ENCODE data around the gene CORIN. TPM values are rescaled to one million over a fixed set of nuclear protein-coding genes. Genes with fewer than 3 reads are reported as not detected.

Gene CORIN
- total and polyA plus RNA-seq, 2 experiments from 2014 or later, result not detected

DNA sequence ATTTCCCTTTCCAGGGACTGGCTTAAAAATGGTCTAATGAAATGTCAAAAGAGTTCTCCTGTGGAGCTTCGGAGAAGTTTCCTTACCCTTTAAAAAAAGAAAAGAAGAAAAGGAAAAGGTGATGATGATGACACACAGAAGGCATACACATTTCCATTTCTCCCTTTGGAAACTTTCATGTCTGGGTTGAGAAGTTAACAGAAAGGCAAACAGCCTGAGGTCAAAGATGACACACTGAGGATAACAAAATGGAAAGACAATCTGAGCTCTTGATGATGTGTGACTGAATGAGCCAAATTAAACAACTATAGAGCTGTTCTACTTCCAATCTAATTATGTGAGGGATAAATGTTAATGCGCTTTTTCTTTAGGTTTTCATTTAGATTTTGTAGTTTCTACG is 44.4 kb upstream of the CORIN start (continued):
- TF ChIP-seq, protein P1, sequence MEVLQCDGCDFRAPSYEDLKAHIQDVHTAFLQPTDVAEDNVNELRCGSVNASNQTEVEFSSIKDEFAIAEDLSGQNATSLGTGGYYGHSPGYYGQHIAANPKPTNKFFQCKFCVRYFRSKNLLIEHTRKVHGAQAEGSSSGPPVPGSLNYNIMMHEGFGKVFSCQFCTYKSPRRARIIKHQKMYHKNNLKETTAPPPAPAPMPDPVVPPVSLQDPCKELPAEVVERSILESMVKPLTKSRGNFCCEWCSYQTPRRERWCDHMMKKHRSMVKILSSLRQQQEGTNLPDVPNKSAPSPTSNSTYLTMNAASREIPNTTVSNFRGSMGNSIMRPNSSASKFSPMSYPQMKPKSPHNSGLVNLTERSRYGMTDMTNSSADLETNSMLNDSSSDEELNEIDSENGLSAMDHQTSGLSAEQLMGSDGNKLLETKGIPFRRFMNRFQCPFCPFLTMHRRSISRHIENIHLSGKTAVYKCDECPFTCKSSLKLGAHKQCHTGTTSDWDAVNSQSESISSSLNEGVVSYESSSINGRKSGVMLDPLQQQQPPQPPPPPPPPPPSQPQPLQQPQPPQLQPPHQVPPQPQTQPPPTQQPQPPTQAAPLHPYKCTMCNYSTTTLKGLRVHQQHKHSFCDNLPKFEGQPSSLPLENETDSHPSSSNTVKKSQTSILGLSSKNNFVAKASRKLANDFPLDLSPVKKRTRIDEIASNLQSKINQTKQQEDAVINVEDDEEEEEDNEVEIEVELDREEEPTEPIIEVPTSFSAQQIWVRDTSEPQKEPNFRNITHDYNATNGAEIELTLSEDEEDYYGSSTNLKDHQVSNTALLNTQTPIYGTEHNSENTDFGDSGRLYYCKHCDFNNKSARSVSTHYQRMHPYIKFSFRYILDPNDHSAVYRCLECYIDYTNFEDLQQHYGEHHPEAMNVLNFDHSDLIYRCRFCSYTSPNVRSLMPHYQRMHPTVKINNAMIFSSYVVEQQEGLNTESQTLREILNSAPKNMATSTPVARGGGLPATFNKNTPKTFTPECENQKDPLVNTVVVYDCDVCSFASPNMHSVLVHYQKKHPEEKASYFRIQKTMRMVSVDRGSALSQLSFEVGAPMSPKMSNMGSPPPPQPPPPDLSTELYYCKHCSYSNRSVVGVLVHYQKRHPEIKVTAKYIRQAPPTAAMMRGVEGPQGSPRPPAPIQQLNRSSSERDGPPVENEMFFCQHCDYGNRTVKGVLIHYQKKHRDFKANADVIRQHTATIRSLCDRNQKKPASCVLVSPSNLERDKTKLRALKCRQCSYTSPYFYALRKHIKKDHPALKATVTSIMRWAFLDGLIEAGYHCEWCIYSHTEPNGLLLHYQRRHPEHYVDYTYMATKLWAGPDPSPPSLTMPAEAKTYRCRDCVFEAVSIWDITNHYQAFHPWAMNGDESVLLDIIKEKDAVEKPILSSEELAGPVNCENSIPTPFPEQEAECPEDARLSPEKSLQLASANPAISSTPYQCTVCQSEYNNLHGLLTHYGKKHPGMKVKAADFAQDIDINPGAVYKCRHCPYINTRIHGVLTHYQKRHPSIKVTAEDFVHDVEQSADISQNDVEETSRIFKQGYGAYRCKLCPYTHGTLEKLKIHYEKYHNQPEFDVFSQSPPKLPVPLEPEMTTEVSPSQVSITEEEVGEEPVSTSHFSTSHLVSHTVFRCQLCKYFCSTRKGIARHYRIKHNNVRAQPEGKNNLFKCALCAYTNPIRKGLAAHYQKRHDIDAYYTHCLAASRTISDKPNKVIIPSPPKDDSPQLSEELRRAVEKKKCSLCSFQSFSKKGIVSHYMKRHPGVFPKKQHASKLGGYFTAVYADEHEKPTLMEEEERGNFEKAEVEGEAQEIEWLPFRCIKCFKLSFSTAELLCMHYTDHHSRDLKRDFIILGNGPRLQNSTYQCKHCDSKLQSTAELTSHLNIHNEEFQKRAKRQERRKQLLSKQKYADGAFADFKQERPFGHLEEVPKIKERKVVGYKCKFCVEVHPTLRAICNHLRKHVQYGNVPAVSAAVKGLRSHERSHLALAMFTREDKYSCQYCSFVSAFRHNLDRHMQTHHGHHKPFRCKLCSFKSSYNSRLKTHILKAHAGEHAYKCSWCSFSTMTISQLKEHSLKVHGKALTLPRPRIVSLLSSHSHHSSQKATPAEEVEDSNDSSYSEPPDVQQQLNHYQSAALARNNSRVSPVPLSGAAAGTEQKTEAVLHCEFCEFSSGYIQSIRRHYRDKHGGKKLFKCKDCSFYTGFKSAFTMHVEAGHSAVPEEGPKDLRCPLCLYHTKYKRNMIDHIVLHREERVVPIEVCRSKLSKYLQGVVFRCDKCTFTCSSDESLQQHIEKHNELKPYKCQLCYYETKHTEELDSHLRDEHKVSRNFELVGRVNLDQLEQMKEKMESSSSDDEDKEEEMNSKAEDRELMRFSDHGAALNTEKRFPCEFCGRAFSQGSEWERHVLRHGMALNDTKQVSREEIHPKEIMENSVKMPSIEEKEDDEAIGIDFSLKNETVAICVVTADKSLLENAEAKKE (CRISPR knock-in tag; IDR thresholded peaks at IDR 0.05), result no peak
- TF ChIP-seq EZH2 (IDR thresholded peaks at IDR 0.05; ENCODE audit: low read depth, unreplicated experiment), result no peak
- no peak for TF ChIP-seq JUNB (IDR thresholded peaks at IDR 0.05; ENCODE audit: unreplicated experiment)
- TF ChIP-seq, protein P2, sequence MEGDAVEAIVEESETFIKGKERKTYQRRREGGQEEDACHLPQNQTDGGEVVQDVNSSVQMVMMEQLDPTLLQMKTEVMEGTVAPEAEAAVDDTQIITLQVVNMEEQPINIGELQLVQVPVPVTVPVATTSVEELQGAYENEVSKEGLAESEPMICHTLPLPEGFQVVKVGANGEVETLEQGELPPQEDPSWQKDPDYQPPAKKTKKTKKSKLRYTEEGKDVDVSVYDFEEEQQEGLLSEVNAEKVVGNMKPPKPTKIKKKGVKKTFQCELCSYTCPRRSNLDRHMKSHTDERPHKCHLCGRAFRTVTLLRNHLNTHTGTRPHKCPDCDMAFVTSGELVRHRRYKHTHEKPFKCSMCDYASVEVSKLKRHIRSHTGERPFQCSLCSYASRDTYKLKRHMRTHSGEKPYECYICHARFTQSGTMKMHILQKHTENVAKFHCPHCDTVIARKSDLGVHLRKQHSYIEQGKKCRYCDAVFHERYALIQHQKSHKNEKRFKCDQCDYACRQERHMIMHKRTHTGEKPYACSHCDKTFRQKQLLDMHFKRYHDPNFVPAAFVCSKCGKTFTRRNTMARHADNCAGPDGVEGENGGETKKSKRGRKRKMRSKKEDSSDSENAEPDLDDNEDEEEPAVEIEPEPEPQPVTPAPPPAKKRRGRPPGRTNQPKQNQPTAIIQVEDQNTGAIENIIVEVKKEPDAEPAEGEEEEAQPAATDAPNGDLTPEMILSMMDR (conservative IDR thresholded peaks at IDR 0.05; ENCODE audit: low read depth in 2 of 2), result no peak
- TF ChIP-seq, protein P3, sequence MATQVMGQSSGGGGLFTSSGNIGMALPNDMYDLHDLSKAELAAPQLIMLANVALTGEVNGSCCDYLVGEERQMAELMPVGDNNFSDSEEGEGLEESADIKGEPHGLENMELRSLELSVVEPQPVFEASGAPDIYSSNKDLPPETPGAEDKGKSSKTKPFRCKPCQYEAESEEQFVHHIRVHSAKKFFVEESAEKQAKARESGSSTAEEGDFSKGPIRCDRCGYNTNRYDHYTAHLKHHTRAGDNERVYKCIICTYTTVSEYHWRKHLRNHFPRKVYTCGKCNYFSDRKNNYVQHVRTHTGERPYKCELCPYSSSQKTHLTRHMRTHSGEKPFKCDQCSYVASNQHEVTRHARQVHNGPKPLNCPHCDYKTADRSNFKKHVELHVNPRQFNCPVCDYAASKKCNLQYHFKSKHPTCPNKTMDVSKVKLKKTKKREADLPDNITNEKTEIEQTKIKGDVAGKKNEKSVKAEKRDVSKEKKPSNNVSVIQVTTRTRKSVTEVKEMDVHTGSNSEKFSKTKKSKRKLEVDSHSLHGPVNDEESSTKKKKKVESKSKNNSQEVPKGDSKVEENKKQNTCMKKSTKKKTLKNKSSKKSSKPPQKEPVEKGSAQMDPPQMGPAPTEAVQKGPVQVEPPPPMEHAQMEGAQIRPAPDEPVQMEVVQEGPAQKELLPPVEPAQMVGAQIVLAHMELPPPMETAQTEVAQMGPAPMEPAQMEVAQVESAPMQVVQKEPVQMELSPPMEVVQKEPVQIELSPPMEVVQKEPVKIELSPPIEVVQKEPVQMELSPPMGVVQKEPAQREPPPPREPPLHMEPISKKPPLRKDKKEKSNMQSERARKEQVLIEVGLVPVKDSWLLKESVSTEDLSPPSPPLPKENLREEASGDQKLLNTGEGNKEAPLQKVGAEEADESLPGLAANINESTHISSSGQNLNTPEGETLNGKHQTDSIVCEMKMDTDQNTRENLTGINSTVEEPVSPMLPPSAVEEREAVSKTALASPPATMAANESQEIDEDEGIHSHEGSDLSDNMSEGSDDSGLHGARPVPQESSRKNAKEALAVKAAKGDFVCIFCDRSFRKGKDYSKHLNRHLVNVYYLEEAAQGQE (IDR thresholded peaks at IDR 0.05; ENCODE audit: unreplicated experiment), result no peak
- no peak for TF ChIP-seq POLR2AphosphoS5 (IDR thresholded peaks at IDR 0.05; ENCODE audit: low read depth)
- TF ChIP-seq NANOG (IDR thresholded peaks at IDR 0.05; ENCODE audit: borderline replicate concordance), result no peak
- TF ChIP-seq ZNF331 (CRISPR knock-in tag; IDR thresholded peaks at IDR 0.05; ENCODE audit: low read depth), result no peak

All from GM23338 (cell line).